ENCODE results near the gene GAB2.

Gene GAB2

DNA sequence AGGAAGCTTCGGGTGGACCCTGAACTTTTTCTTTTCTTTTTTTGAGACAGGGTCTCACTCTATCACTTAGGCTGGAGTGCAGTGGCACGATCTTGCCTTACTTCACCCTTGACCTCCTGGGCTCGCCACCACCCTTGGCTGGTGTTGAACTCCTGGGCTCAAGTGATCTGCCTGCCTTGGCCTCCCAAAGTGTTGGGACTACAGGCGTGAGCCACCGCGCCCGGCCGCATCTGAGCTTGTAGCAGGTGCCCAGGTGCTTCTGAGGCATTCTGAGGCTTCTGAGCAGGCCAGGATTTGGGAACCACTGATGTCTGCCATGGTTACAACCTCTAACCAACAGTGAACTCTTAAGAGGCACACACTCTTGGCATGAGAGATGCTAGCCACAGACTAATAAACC is 223.8 kb downstream of the GAB2 start:
- Histone ChIP-seq H3K27ac (no peak overlapping the region), H3K27me3 (peaks cover 17% of the 10 kb centered on the region), H3K4me3 (ENCODE audit: low read depth in 1 of 2, low read length in 1 of 2) (no peak overlapping the region), H3K4me1 (ENCODE audit: control insufficient read depth in 1 of 2, insufficient read depth in 1 of 2, low read depth in 1 of 2, low read length in 1 of 2) (peaks cover 15 to 22% of the 10 kb centered on the region in 2 experiments), H3K36me3 (no peaks in the 10 kb centered on the region), H3K9me3 (no peaks in the 10 kb centered on the region)
- TF ChIP-seq, protein P1, sequence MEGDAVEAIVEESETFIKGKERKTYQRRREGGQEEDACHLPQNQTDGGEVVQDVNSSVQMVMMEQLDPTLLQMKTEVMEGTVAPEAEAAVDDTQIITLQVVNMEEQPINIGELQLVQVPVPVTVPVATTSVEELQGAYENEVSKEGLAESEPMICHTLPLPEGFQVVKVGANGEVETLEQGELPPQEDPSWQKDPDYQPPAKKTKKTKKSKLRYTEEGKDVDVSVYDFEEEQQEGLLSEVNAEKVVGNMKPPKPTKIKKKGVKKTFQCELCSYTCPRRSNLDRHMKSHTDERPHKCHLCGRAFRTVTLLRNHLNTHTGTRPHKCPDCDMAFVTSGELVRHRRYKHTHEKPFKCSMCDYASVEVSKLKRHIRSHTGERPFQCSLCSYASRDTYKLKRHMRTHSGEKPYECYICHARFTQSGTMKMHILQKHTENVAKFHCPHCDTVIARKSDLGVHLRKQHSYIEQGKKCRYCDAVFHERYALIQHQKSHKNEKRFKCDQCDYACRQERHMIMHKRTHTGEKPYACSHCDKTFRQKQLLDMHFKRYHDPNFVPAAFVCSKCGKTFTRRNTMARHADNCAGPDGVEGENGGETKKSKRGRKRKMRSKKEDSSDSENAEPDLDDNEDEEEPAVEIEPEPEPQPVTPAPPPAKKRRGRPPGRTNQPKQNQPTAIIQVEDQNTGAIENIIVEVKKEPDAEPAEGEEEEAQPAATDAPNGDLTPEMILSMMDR (IDR thresholded peaks at IDR 0.05) = no peak

DNA sequence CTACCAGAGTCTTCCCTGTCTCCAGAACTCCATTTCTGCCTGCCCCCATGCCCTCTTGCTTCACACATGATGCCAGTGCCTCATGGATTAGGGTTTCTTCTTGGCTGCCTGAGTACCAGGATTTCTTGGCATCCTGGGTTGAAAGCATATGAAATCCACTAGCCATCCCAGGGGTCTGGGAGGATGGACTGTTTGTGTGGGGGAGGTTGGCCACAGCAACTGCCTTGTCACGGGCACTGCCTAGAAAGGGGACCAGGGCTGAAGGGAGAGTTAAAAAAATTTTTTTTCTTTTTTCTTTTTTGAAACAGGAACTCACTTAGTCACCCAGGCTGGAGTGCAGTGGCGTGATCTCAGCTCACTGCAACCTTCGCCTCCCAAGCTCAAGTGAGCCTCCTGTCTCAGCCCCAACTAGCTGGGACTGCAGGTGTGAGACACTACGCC is 224.7 kb downstream of the GAB2 start:
- Histone ChIP-seq H3K27me3 (peaks cover 17% of the 10 kb centered on the region), H3K4me1 (ENCODE audit: control insufficient read depth in 1 of 2, insufficient read depth in 1 of 2, low read depth in 1 of 2, low read length in 1 of 2) (peaks cover 17 to 24% of the 10 kb centered on the region in 2 experiments), H3K27ac (no peak overlapping the region), H3K9me3 (no peaks in the 10 kb centered on the region), H3K4me3 (ENCODE audit: low read depth in 1 of 2, low read length in 1 of 2) (no peak overlapping the region), H3K36me3 (peaks cover 4% of the 10 kb centered on the region)
- TF ChIP-seq, protein P1 (IDR thresholded peaks at IDR 0.05) = no peak

DNA sequence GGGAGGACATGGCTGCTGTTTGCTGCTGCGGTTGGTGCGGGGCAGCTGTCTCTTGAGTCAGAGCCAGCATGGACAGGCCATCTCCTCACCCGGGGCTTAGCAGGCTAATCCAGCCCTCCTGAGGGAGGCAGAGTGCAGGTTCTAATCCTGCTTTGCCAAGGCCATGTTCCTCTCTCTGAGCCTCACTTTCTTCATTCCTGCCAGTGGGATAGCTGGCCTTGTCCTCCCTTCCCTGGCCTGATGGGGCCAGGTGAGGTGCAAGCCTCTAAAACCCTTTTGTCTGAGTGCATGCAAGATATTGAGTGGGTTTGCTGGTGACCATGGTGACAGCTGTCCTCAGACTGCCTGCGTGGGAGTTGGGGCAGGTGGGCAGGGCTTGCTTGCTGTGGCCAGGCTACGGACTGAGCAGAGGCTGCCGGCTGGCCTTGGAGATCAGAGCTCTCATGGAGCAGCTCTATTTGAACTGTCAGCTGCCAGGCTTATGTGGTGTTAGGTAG is 225.3 kb downstream of the GAB2 start:
- Histone ChIP-seq H3K27ac (no peak overlapping the region), H3K4me3 (ENCODE audit: low read depth in 1 of 2, low read length in 1 of 2) (no peak overlapping the region), H3K9me3 (no peaks in the 10 kb centered on the region)

DNA sequence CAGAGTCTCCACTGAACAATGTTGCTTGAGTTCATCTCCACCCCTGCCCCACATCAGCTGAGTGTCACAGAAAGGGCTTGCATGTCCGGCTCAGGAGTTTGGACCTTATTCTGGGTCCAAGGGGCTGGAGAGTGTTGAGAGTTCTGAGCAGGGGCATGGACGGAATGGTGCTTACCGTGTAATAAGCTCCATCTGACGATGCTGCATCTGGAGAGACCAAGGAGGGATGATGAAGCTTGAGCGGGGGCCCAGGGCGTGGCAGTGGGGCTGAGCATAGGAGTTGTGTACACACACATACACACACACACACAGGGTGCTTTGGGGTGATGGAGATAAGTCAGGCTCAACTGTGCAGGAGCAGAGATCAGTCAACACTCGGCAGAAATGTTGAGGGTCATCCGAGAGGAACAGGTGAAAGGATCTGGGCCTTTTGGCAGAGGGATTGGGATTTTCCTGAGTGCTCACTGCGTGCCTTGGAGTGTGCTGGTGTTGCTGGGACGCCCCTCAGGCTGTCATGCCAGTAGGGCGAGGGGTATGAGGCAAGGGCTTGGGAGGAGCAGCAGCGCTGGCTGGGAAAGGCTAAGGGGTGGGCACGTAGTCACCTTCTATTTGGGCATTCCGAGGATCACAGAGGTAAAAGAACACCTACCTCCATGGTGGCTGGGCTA is 226.6 kb downstream of the GAB2 start:
- H3K9me3 ChIP-seq = no peaks in the 10 kb centered on the region
- H3K27ac ChIP-seq = no peak overlapping the region
- H3K36me3 ChIP-seq = peaks cover 8% of the 10 kb centered on the region
- H3K4me1 ChIP-seq (ENCODE audit: control insufficient read depth in 1 of 2, insufficient read depth in 1 of 2, low read depth in 1 of 2, low read length in 1 of 2) = peaks cover 29% of the 10 kb centered on the region in 2 experiments
- TF ChIP-seq, protein P1 (IDR thresholded peaks at IDR 0.05) = no peak
- no peak overlapping the region for H3K4me3 ChIP-seq (ENCODE audit: low read depth in 1 of 2, low read length in 1 of 2)
- peaks cover 10% of the 10 kb centered on the region for H3K27me3 ChIP-seq

More for the DNA sequence above, 225.3 kb downstream of the GAB2 start:
- Histone ChIP-seq H3K27me3 (peaks cover 17% of the 10 kb centered on the region), H3K4me1 (ENCODE audit: control insufficient read depth in 1 of 2, insufficient read depth in 1 of 2, low read depth in 1 of 2, low read length in 1 of 2) (peaks cover 23 to 28% of the 10 kb centered on the region in 2 experiments), H3K36me3 (peaks cover 4% of the 10 kb centered on the region)
- TF ChIP-seq, protein P1 (IDR thresholded peaks at IDR 0.05) = no peak

DNA sequence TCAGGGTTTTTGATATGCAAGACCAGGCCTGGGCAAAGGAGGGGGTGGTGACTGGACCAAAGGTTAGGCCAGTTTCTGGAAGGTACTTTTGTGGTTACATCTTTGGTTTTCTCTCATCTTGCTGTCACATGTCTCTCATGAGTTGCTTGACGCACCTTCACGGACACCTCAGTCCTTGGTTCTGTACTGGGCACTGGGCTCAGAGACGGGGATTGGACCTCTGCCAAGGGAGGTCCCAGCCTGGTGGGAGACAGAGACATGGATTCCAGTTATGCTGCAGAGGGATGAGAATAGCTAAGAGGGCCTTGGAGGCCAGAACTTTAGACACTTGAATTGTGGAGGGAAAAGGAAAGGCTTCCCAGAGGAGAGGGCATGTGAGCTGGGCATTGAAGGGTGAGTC is 227.2 kb downstream of the GAB2 start:
- TF ChIP-seq, protein P1 (IDR thresholded peaks at IDR 0.05) = no peak
- H3K9me3 ChIP-seq = no peaks in the 10 kb centered on the region
- peaks cover 29% of the 10 kb centered on the region in 2 experiments for H3K4me1 ChIP-seq (ENCODE audit: control insufficient read depth in 1 of 2, insufficient read depth in 1 of 2, low read depth in 1 of 2, low read length in 1 of 2)
- H3K36me3 ChIP-seq = peaks cover 13% of the 10 kb centered on the region
- H3K27me3 ChIP-seq = peaks cover 4% of the 10 kb centered on the region
- H3K27ac ChIP-seq = no peak overlapping the region
- H3K4me3 ChIP-seq (ENCODE audit: low read depth in 1 of 2, low read length in 1 of 2) = no peak overlapping the region

Measured in neutrophil (primary cell).